HG03108 (cell line): ENCODE results near the gene LAMA3.

Experiments
- ATAC-seq: cut with Tn5 transposase; IDR thresholded peaks from one replicate; pipeline ENCODE4 v1.9.1; 2021; ENCODE audit warnings: moderate library complexity; ENCODE audit not compliant: unreplicated experiment

The LAMA3 gene

GRCh38 chr18:23812546-23813440 is 123.5 kb downstream of the LAMA3 start:
- no peak for ATAC-seq

GRCh38 chr18:23814991-23815614 is 125.8 kb downstream of the LAMA3 start:
- no peak for ATAC-seq

- ATAC-seq = no peak
Observed at GRCh38 chr18:23816021-23816420, 126.8 kb downstream of the LAMA3 start.

GRCh38 chr18:23816740-23817139 is 127.5 kb downstream of the LAMA3 start:
- ATAC-seq = no peak

- ATAC-seq = no peak
Observed at GRCh38 chr18:23819001-23819400, 129.7 kb downstream of the LAMA3 start.

- no peak for ATAC-seq
Observed at GRCh38 chr18:23822590-23823385, 133.5 kb downstream of the LAMA3 start.

- no peak for ATAC-seq
Observed at GRCh38 chr18:23824240-23824639, 135.0 kb downstream of the LAMA3 start.

- ATAC-seq = no peak
Observed at GRCh38 chr18:23824669-23825068, 135.4 kb downstream of the LAMA3 start.

- ATAC-seq = no peak
Observed at GRCh38 chr18:23825496-23825895, 136.2 kb downstream of the LAMA3 start.

GRCh38 chr18:23825978-23826405 is 136.7 kb downstream of the LAMA3 start:
- peak; percentile 63 for ATAC-seq

- ATAC-seq = no peak
Observed at GRCh38 chr18:23826850-23827620, 137.8 kb downstream of the LAMA3 start.

GRCh38 chr18:23827681-23828080 is 138.4 kb downstream of the LAMA3 start:
- ATAC-seq = no peak

- peak; percentile 81 for ATAC-seq
Observed at GRCh38 chr18:23828426-23828825, 139.2 kb downstream of the LAMA3 start.

GRCh38 chr18:23832911-23833310 is 143.7 kb downstream of the LAMA3 start:
- ATAC-seq = no peak

- ATAC-seq = no peak
Observed at GRCh38 chr18:23833714-23834113, 144.5 kb downstream of the LAMA3 start.

GRCh38 chr18:23835091-23835490 is 145.8 kb downstream of the LAMA3 start:
- no peak for ATAC-seq

GRCh38 chr18:23835506-23835905 is 146.3 kb downstream of the LAMA3 start:
- ATAC-seq = no peak

GRCh38 chr18:23837591-23837990 is 148.3 kb downstream of the LAMA3 start:
- ATAC-seq = no peak

- ATAC-seq = no peak
Observed at GRCh38 chr18:23838233-23838632, 149.0 kb downstream of the LAMA3 start.

- no peak for ATAC-seq
Observed at GRCh38 chr18:23838801-23839366, 149.6 kb downstream of the LAMA3 start.
